C4-2B (cell line): ENCODE data around the gene C6orf163.

Experiments
- H3K27ac ChIP-seq: fragments of 450-650 bp; 2 replicates; pipeline ENCODE4 v1.5.1; 2017
- ZFX ChIP-seq: fragments of 450-650 bp; IDR thresholded peaks from 2 replicates; pipeline ENCODE4 v1.6.1; 2017
- TF ChIP-seq, protein P1 (sequence below): fragments of 450-650 bp; conservative IDR thresholded peaks from 2 replicates; pipeline ENCODE4 v1.5.1; 2017; ENCODE audit warnings: mild to moderate bottlenecking

The C6orf163 gene

DNA sequence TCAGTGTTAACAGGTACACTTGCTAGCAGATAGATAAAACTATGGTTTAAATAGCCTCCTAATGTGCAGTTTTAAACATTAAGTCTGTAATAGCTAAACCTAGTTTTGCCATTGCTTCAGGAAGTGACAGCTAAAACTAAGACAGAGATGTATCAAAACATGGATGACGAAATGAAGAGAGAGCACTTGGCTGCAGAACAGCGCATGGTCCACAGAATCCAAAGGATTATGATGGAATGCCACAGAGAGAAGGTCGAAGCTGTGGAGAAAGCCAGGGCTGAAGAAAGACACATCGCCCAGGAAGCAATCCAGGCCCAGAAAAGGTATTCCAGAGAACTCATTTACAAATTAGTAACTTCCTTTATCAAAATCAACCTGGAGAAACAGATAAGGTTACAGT, 11.6 kb downstream of the C6orf163 start:
- no peak overlapping the region for H3K27ac ChIP-seq
- TF ChIP-seq, protein P1, sequence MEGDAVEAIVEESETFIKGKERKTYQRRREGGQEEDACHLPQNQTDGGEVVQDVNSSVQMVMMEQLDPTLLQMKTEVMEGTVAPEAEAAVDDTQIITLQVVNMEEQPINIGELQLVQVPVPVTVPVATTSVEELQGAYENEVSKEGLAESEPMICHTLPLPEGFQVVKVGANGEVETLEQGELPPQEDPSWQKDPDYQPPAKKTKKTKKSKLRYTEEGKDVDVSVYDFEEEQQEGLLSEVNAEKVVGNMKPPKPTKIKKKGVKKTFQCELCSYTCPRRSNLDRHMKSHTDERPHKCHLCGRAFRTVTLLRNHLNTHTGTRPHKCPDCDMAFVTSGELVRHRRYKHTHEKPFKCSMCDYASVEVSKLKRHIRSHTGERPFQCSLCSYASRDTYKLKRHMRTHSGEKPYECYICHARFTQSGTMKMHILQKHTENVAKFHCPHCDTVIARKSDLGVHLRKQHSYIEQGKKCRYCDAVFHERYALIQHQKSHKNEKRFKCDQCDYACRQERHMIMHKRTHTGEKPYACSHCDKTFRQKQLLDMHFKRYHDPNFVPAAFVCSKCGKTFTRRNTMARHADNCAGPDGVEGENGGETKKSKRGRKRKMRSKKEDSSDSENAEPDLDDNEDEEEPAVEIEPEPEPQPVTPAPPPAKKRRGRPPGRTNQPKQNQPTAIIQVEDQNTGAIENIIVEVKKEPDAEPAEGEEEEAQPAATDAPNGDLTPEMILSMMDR, result no peak
- no peak for TF ChIP-seq ZFX

DNA sequence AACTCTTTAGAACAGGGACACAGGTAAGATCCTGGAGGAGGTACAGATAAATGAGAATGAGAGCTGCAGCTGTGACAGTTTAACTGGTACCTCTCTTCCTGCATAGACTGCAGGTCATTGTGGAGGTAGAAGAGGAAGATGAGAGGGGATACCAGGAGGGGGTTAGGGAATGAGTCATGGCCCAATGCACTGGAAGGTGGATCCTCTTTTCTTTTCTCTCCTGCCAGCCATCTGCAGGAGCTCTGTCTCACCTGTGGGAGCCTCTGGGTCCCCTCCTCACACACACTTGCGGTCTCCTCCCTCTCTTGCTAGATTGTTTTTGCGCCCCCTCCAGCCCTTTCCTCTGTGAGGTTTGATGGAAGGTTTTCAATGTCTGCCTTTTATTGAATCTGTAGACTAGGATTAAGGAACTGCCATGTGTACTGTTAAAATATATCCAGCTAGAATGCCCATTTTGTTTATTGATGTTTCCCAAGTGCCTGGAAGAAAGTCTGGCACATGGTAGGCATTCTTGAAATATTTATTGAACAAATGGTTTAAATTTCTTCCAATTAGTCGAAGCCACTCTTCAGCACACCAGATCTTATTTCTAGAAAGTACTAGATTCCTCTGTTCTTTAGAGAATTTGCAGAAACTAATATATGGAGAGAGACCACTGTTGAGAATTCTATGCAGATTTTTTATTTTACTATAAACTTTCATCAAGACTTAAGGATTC, 13.0 kb downstream of the C6orf163 start:
- no peak for TF ChIP-seq ZFX
- TF ChIP-seq, protein P1, result no peak
- no peak overlapping the region for H3K27ac ChIP-seq

DNA sequence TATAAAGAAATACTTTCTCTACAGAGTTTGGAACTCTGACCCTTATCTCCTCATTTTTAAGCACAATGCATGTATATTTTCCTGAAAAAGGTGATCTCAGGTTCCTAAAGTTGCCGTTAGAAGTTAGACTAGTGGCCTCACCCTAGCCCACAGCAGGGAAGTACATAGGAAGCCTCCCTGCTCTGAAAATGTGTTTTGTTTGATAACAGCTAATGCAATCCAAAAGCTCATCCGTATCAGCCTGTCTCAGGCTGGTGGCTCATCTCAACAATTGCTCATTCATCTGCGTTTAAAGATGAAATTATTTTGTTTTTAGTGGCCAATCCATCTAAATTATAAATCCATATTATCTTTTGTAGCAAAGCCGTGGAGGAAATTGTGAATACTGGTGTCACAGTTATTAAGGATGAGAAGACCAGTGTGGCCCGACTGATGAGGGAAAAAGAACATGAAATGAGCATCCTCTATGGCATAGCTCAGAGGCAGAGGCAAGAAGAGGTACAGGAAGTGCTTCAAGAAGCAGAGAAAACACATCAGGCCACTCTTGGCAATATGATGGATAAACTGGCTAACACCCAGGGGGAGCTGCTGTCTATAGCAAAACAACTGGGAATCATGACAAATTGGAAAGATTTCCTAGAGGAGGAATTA, 20.1 kb downstream of the C6orf163 start:
- no peak for TF ChIP-seq ZFX
- TF ChIP-seq, protein P1, result no peak
- no peak overlapping the region for H3K27ac ChIP-seq

DNA sequence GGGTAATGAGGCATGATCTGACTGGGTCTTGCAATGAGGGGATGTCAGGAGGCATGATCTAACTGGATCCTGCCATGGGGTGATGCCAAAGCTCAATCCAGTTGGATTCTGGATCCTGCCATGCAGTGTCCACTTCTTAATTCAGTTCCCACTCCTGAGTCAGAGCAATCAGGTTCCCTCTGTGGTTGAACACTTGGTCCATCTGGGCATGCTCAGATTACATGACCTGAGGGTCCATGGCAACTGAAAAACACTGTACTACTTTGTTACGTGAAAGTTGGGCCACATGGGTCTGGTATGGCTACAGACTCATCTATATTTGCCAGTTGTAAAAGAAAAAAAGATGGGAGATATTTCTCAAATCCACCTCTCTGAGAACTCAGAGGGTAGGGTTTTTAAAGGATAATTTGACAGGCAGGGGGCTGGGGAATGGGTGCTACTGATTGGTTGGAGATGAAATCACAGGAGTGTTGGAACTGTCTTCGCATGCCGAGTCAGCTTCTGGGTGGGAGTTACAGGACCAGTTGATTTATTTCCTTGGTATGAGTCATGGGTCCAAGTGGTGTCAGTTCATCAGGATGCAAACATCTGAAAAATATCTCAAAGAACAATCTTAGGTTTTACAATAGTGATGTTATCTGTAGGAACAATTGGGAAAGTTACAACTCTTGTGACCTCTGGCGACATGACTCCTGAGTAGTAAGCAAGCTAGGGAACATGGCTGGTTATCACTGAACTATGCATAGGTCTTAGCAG, 21.6 kb downstream of the C6orf163 start:
- H3K27ac ChIP-seq, result no peak overlapping the region
- no peak for TF ChIP-seq ZFX
- TF ChIP-seq, protein P1, result no peak

DNA sequence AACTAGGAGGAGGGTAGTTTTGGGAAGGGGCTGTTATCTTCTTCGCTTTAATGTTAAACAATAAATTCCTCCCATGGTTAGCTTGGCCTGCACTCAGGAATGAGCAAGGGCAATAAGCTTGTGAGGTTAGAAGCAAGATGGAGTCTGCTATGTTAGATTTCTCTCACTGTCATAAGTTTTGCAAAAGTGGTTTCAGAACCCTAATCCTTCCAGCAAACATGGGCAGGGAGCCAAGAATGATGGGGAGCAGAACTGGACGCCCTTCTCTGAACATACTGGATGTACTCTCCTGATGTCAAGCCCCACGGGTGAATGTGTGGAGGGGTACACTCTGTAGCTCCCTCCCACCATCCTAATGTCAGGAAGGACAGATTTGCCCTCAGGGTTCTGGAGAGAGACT, 22.3 kb downstream of the C6orf163 start:
- no peak overlapping the region for H3K27ac ChIP-seq
- TF ChIP-seq, protein P1, result no peak
- TF ChIP-seq ZFX, result no peak

DNA sequence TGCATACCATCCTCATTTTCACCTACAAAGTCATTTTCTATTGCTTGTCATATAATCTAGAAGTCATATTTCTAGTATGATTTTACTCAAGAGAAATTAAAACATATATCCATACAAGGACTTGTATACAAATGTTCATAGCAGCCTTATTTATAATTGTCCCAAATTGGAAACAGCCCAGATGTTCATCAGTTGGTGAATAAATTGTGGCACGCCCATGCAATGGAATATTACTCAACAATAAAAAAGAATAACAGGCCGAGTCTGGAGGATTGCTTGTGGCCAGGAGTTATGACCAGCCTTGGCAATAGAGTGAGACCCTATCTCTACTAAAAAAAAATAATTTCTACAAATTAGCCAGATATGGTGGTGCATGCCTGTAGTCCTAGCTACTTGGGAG, 28.8 kb downstream of the C6orf163 start:
- TF ChIP-seq, protein P1, result no peak
- TF ChIP-seq ZFX, result no peak
- H3K27ac ChIP-seq, result no peak overlapping the region

DNA sequence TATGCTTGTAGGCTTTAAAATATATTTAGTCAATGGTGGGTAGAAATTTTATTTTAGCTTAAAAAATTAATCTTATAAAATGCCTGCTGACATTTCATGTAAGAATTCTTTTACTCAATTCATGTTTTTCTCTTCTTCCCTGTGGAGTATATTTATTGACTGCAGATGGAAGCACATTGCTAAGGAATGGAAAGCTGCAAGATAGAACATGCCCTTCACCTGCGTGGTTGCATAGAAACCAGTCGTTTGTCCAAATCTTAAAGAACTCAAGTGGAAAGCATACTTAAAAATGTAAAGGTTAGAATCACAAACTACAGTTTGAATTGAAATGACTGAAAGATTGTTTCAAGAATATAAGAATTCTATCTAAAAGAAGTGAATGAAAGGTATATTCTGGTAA, 30.7 kb downstream of the C6orf163 start:
- TF ChIP-seq, protein P1, result no peak
- TF ChIP-seq ZFX, result no peak
- no peak overlapping the region for H3K27ac ChIP-seq
